ENCODE data around the gene PRRT2. TPM values are rescaled to one million over a fixed set of nuclear protein-coding genes. Genes with fewer than 3 reads are reported as not detected.

Gene PRRT2
- polyA plus RNA-seq, 2 of the 4 experiments (the other 2 are of a cell fraction) = 0.25 to 0.44 TPM

DNA sequence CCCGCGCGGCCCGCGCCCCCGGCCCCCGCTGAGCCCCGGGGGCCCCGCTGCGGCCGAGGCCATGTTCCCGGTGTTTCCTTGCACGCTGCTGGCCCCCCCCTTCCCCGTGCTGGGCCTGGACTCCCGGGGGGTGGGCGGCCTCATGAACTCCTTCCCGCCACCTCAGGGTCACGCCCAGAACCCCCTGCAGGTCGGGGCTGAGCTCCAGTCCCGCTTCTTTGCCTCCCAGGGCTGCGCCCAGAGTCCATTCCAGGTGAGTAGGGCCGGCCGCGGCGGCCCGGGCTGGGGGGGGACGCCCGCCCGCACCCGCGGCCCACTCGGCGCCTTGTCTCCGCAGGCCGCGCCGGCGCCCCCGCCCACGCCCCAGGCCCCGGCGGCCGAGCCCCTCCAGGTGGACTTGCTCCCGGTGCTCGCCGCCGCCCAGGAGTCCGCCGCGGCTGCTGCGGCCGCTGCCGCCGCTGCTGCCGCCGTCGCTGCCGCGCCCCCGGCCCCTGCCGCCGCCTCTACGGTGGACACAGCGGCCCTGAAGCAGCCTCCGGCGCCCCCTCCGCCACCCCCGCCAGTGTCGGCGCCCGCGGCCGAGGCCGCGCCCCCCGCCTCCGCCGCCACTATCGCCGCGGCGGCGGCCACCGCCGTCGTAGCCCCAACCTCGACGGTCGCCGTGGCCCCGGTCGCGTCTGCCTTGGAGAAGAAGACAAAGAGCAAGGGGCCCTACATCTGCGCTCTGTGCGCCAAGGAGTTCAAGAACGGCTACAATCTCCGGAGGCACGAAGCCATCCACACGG is 5.2 kb upstream of the PRRT2 start (continued):
- TF ChIP-seq TP53 (CRISPR knock-in tag; IDR thresholded peaks at IDR 0.05) = no peak
- TF ChIP-seq FOSB (CRISPR knock-in tag; IDR thresholded peaks at IDR 0.05) = no peak
- TF ChIP-seq CBX8 (IDR thresholded peaks at IDR 0.05) = no peak
- TF ChIP-seq SREBF2 (IDR thresholded peaks at IDR 0.05) = no peak
- TF ChIP-seq, protein P1, sequence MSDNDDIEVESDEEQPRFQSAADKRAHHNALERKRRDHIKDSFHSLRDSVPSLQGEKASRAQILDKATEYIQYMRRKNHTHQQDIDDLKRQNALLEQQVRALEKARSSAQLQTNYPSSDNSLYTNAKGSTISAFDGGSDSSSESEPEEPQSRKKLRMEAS (IDR thresholded peaks at IDR 0.05) = peak; percentile 74

DNA sequence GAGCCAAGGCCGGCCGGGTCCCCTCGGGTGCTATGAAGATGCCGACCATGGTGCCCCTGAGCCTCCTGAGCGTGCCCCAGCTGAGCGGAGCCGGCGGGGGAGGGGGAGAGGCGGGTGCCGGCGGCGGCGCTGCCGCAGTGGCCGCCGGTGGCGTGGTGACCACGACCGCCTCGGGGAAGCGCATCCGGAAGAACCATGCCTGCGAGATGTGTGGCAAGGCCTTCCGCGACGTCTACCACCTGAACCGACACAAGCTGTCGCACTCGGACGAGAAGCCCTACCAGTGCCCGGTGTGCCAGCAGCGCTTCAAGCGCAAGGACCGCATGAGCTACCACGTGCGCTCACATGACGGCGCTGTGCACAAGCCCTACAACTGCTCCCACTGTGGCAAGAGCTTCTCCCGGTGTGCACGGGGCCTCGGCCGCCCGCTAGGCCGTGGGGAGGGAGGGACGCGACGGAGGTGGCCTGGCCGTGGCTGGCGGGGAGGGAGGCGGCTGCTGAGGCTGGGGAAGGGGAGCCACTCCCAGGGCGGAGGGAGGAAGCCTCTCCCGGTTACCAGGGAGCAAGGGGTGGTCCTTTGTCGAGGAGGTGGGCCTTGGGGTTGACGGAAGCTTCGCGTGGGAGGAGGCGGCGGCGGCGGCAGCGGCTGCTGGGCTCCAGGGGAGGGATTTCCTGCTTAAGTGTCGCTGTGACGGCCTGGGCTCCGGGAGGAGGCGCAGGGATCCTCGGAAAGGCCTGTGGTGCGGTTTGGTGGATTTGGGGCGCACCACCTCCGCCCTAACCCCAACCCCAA is 4.4 kb upstream of the PRRT2 start:
- Histone ChIP-seq H3K4me3 (peak overlapping the region; percentile 90), H3K9me3 (no peaks in the 10 kb centered on the region), H3K4me1 (peaks cover 48% of the 10 kb centered on the region), H3K4me2 (peak overlapping the region; percentile 94), H3K27ac (peak overlapping the region; percentile 98 to 99)
- FAIRE-seq = no peak
- under 1% methylated on average over 39 of the region's 69 CpGs for WGBS (ENCODE audit: missing lambda C conversion rate)
- ChIA-PET CTCF (interaction anchor here (0.6 to 24.4 kb wide), 31 partner anchors 9 to 234 kb away, joined by 3 to 568 read pairs (median 4); partner anchors contain the start of genes ASPHD1, C16orf92, KIF22 and MVP), POLR2A (interaction anchor here (1.1 to 3.7 kb wide), 6 partner anchors 8 to 92 kb away, joined by 3 to 25 read pairs (median 8); partner anchors contain the start of genes KIF22, MVP, PAGR1 and SEZ6L2)
- ATAC-seq = peak; percentile 12 to 16
- DNase-seq (ENCODE audit: low read depth in 1 of 2, low spot score in 1 of 2) = peak in 1 of 2 experiments; percentile 95
- TF ChIP-seq NPAS2 (CRISPR knock-in tag; IDR thresholded peaks at IDR 0.05; ENCODE audit: borderline replicate concordance) (peak; percentile 72), BHLHE40 (IDR thresholded peaks at IDR 0.05; ENCODE audit: low read depth, low read length) (peak; percentile 34; the same call in 1 of the 2 replicates), MYC (IDR thresholded peaks at IDR 0.05; ENCODE audit: borderline replicate concordance, low read length) (peak; percentile 82), TFCP2L1 (CRISPR knock-in tag; IDR thresholded peaks at IDR 0.05) (0 out of 2 replicates have a peak, but pooled peaks have one; percentile 15), CBX8 (IDR thresholded peaks at IDR 0.05) (no peak), FOSB (CRISPR knock-in tag; IDR thresholded peaks at IDR 0.05) (no peak), GATA3 (IDR thresholded peaks at IDR 0.05; ENCODE audit: borderline replicate concordance) (no peak), JUN (IDR thresholded peaks at IDR 0.05) (peak; percentile 45 to 86; a peak in 3 of 5 replicates), RNF2 (IDR thresholded peaks at IDR 0.05; ENCODE audit: borderline replicate concordance, low read depth) (peak; percentile 94; the same call in 1 of the 2 replicates), HEYL (CRISPR knock-in tag; IDR thresholded peaks at IDR 0.05) (no peak), KDM1A (IDR thresholded peaks at IDR 0.05; ENCODE audit: low read depth) (no peak), HOXB13 (CRISPR knock-in tag; IDR thresholded peaks at IDR 0.05; ENCODE audit: low read depth) (peak; percentile 72; the same call in 1 of the 2 replicates), EHF (CRISPR knock-in tag; IDR thresholded peaks at IDR 0.05) (0 out of 2 replicates have a peak, but pooled peaks have one; percentile 45), RAD21 (conservative IDR thresholded peaks at IDR 0.05 in 1 of 2, IDR thresholded peaks at IDR 0.05 in 1 of 2) (peak; percentile 45 to 64; a peak in 4 of 5 replicates), TP53 (CRISPR knock-in tag; IDR thresholded peaks at IDR 0.05) (no peak), EP300 (IDR thresholded peaks at IDR 0.05) (no peak), CBX2 (IDR thresholded peaks at IDR 0.05; ENCODE audit: borderline replicate concordance, low read depth) (no peak), SREBF2 (IDR thresholded peaks at IDR 0.05) (no peak), PHF8 (IDR thresholded peaks at IDR 0.05; ENCODE audit: borderline replicate concordance, low read depth) (no peak), HOXB5 (CRISPR knock-in tag; IDR thresholded peaks at IDR 0.05) (peak; percentile 48; the same call in 1 of the 2 replicates), POLR2A (IDR thresholded peaks at IDR 0.05; ENCODE audit: low read length) (peak; percentile 45)
- TF ChIP-seq, protein P1 (IDR thresholded peaks at IDR 0.05) = peak; percentile 99
- TF ChIP-seq, protein P2, sequence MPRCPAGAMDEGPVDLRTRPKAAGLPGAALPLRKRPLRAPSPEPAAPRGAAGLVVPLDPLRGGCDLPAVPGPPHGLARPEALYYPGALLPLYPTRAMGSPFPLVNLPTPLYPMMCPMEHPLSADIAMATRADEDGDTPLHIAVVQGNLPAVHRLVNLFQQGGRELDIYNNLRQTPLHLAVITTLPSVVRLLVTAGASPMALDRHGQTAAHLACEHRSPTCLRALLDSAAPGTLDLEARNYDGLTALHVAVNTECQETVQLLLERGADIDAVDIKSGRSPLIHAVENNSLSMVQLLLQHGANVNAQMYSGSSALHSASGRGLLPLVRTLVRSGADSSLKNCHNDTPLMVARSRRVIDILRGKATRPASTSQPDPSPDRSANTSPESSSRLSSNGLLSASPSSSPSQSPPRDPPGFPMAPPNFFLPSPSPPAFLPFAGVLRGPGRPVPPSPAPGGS (IDR thresholded peaks at IDR 0.05) = peak; percentile 17; the same call in 1 of the 3 replicates
- TF ChIP-seq, protein P3, sequence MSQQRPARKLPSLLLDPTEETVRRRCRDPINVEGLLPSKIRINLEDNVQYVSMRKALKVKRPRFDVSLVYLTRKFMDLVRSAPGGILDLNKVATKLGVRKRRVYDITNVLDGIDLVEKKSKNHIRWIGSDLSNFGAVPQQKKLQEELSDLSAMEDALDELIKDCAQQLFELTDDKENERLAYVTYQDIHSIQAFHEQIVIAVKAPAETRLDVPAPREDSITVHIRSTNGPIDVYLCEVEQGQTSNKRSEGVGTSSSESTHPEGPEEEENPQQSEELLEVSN (IDR thresholded peaks at IDR 0.05; ENCODE audit: borderline replicate concordance, low read depth) = peak; percentile 96
- TF ChIP-seq, protein P4, sequence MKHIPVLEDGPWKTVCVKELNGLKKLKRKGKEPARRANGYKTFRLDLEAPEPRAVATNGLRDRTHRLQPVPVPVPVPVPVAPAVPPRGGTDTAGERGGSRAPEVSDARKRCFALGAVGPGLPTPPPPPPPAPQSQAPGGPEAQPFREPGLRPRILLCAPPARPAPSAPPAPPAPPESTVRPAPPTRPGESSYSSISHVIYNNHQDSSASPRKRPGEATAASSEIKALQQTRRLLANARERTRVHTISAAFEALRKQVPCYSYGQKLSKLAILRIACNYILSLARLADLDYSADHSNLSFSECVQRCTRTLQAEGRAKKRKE (CRISPR knock-in tag; IDR thresholded peaks at IDR 0.05; ENCODE audit: low read depth) = 0 out of 2 replicates have a peak, but pooled peaks have one; percentile 68
- TF ChIP-seq, protein P5, sequence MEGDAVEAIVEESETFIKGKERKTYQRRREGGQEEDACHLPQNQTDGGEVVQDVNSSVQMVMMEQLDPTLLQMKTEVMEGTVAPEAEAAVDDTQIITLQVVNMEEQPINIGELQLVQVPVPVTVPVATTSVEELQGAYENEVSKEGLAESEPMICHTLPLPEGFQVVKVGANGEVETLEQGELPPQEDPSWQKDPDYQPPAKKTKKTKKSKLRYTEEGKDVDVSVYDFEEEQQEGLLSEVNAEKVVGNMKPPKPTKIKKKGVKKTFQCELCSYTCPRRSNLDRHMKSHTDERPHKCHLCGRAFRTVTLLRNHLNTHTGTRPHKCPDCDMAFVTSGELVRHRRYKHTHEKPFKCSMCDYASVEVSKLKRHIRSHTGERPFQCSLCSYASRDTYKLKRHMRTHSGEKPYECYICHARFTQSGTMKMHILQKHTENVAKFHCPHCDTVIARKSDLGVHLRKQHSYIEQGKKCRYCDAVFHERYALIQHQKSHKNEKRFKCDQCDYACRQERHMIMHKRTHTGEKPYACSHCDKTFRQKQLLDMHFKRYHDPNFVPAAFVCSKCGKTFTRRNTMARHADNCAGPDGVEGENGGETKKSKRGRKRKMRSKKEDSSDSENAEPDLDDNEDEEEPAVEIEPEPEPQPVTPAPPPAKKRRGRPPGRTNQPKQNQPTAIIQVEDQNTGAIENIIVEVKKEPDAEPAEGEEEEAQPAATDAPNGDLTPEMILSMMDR (IDR thresholded peaks at IDR 0.05) = peak; percentile 43
- TF ChIP-seq, protein P6, sequence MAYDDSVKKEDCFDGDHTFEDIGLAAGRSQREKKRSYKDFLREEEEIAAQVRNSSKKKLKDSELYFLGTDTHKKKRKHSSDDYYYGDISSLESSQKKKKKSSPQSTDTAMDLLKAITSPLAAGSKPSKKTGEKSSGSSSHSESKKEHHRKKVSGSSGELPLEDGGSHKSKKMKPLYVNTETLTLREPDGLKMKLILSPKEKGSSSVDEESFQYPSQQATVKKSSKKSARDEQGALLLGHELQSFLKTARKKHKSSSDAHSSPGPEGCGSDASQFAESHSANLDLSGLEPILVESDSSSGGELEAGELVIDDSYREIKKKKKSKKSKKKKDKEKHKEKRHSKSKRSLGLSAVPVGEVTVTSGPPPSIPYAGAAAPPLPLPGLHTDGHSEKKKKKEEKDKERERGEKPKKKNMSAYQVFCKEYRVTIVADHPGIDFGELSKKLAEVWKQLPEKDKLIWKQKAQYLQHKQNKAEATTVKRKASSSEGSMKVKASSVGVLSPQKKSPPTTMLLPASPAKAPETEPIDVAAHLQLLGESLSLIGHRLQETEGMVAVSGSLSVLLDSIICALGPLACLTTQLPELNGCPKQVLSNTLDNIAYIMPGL (CRISPR knock-in tag; IDR thresholded peaks at IDR 0.05; ENCODE audit: borderline replicate concordance) = peak; percentile 60; the same call in 1 of the 2 replicates
